CD1c-positive myeloid dendritic cell (primary cell): Measurements from ENCODE around the gene NAGPA.

Experiments
- DNase-seq: peaks from one replicate; pipeline ENCODE4 v3.0.0-alpha.2; 2016; ENCODE audit errors: extremely low spot score

Gene NAGPA

DNA sequence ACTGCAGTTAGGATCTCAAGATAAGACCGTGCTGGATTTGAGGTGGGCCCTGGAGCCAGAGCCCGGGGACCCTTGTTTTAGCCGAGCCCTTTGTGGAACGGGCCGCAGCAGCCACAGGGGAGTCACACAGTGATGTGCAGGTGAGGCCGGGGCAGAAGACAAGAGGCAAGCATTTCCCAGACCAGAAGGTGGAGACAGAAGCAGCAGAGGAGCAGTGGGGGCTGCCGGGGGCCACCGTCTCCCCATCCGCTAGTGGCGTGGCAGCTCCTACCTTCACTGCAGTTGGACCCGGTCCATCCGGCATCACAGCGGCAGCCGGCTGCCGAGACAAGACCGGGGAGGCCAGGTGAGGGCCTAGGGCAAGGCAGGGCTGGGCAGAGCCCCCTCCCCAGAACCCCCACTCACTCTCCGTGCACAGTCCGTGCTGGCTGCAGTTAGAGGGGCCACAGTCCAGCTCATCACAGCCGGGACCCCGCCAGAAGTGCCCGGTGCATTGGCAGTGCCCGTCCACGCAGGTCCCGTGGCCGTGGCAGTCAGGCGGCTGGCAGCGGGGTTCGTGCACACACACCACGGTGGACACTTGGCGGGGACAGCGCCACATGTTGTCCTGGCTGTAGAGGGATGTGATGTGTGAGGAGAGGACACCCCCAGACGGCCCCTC is 6.0 kb downstream of the NAGPA start:
- DNase-seq, result no peak

DNA sequence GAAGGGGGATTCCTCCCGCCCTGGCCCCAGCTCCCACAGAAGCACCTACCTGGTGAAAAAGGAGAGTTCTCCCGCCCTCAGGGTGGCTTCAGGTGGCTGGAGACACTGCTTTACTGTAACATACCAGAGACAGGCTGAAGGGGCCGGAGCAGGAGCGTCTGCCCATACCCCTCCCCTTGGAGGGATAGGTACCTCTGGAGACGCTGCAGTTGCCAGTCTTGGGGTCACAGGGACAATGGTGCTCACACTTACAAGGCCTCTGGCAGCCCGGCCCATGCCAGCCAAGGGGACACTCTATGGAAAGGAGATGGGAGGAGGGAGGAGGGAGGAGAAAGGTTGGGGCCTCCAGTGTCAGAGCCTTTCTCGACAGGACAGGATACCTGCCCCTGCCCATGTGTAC is 6.6 kb downstream of the NAGPA start:
- DNase-seq, result no peak

DNA sequence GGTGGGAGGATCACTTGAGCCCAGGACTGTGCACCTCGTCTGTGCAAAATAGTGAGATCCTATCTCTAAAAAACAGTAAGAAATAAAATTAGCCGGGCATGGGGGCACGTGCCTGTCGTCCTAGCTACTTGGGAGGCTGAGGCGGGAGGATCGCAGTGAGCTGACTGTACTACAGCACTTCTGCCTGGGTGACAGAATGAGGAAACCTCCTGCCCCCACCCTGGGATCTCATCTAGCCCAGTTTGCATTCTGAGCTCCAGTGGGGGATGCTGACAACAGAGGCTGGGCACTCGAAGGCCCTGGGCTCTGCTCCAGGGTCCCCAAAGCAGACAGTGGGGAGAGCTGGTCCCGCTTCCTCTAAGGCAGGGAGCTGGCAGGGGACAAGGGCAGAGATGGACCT is 7.1 kb downstream of the NAGPA start:
- DNase-seq, result no peak

DNA sequence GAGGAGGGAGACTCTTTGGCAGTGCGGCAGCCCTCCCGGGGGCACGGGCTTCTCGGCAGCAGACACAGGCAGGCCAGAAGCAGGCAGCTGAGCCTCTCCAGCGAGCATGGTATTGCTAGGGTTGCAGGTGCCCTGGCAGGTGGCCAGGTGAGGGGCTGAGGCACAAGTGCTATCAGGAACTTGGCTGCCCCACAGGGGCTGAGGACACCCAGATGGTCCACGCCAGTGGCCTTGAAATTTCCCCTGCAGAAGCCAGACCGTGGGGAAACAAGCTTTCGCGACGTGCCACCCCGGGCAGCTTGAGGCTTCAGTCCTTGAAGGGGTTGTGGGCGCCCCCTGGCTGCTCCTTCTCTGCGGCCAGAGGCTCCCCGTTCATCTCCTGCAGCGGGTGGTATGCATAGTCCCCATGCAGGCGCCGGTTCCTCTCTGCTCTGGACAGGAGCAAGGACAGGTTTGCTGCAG is 8.5 kb downstream of the NAGPA start:
- DNase-seq, result no peak

DNA sequence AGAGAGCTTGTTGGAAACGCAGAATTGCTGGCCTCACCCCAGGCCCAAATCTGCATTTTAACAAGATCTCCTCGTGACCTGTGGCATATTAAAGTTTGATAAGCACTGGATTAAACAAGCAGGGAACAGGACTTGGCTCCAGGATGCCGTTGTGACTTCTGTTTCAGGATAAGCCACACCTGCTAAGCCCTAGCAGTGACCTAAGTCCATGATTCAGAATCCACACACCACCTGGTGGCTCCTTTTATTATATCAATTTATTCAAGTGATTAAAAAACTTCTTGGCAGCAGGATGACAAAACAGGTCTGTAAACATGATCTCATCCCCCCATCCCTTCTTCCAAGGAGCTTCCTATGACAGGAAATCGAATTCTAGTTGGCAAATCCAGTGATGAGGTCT is 9.1 kb downstream of the NAGPA start:
- DNase-seq, result peak; percentile 19

DNA sequence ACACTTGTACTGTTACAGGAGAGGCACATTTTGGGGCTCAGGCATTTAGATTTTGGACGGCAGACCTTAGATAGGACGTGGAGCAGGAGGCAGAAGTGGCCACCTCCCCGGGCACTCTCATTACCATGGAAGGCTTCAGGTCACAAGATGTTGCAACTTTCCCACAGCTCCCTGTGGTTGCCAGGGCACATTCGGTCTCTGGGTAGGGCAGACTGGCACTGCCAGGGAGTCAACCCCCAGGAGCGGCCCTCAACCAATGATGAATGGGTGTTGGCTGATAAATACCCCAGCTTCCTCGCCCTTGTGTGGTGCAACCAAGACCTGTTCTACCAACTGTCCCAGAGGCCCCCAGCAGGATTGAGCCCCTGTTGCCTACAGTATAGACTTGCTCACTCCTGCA is 11.2 kb downstream of the NAGPA start:
- peak; percentile 9 for DNase-seq

DNA sequence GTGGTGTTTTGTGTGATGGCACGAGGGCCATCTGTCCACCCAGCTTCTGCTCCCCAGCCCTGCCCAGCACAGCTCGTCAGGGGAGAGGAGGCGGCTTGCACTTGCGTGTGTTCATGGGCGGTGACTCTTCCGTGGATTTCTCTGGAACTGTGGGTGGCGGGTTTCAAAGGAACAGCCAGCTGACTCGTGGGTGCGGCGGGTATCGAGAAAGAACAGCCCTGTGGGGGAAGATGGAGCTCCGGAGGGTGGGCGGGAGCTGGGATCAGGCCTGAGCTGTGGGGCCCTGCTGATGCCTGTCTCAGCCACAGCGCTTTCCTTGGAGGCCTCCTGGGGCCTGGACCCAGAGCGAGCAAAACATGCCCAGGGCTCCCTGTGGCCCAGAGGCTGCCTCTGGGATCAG is 13.2 kb downstream of the NAGPA start:
- DNase-seq, result peak; percentile 92

DNA sequence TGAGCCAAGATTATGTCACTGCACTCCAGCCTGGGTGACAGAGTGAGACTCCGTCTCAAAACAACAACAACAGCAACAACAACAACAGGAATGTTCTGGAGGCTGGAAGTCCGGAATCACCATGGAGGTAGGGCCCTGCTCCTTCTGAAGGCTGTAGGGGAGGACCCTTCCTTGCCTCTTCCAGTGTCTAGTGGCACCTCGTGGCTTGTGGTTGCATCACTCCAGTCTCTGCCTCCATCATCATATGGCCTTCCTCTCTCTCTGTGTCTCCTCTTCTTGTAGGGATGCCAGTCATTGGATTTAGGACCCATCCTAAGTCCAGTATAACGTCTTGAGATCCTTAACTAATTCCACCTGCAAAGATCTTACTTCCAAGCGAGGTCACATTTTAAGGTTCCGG is 14.0 kb downstream of the NAGPA start:
- DNase-seq, result peak; percentile 43

DNA sequence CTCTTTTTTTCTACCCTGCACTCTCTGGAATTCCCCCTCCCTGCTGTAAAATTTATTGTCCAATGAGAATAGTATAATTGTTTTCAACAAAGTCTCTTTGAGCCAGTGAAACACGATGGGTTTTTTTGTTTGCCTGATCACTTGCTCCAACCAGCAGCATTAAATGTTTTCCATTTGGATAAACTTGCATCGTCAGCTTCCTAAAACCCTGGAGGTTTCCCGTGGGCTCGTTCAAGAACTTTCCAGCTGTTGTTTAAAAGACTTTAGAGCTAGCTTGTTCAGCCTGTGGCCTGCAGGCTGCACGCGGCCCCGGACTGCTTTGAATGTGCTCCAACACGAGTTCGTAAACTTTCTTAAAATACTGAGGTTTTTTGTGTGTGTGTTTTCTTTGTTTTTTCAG is 14.9 kb downstream of the NAGPA start:
- no peak for DNase-seq

DNA sequence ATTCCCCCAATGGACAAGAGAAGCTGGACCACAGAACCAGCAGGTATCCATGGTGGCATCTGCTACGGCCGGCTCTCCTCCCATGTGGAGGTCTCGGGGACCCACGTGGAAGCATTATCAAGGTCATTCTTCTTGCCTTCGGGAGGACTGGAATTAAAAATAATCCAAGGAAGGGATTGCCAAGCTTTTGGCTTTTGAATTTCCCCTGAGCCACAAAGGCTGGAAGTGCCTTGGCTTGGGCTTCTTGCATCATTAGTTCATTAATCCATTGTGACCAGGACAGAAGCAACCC is 16.1 kb downstream of the NAGPA start:
- no peak for DNase-seq

DNA sequence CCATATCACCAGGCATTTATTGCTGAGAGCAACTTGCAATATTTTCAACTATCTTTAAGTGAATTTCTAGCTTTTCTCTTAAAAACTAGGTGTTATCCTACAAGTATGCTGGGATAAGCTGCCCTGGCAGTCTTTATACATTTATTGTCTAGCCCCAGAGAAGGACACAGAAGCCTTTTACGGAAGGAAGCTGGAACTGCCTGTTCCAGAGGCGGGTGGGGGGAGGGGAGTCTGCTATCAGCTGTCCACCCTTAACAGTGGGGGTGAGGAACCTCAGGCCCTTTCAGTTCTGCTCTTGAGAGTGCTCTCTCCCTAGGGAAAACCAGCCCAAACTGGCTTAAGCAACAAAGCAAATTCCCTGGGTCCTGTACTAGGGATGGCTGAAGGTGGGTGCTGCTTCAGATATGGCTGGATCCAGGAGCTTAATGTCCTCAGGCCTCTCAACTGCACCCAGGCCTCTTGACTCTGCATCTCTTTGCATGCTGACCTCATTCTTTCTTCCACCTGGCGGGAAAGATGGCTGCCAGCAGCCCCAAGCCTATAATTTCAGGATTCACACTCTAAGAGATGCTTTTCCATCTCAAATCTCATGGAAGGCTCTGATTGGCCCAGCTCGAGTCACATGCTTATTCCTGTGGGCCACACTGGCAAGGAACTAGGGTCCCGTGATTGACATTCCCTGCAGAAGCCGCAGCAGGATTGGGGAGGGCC is 16.6 kb downstream of the NAGPA start:
- peak; percentile 45 for DNase-seq

DNA sequence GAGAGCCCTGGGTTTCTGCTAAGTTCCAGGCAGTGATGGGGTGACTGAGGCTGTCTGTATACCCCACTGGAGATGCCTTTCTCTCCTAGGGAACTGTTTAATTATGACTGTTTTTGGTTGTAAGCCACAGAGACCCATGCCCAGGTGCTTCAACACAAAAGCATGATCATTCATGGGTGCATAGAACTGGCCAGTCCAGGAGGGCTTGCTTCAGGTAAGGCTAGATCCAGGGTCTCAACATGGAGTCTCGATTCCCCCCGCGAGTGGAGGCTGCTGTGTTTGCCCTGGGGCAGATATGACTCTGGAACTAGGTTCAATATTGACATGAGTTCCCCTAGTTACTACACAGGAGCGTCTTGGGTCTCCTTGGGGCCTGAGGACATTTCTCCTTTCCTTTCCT is 17.8 kb downstream of the NAGPA start:
- no peak for DNase-seq

DNA sequence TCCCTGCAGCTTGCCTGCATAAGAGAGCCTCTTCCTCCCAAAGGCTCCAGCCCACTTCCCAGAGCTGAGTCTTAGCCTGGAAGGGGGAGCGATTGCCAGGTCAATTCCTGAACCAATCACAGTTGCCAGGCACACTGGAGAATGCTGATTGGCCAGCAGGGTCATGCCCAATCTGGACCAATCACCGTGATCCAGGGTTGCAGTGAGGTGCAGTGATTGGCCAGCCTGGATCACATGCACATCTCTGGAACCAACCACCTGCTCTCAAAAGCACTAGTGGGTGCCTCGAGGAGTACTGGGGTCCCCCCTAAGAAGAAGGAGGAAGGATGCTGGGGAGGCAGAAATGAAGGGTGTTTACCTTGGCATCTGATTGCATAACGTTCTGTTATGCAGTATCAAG is 18.4 kb downstream of the NAGPA start:
- no peak for DNase-seq

DNA sequence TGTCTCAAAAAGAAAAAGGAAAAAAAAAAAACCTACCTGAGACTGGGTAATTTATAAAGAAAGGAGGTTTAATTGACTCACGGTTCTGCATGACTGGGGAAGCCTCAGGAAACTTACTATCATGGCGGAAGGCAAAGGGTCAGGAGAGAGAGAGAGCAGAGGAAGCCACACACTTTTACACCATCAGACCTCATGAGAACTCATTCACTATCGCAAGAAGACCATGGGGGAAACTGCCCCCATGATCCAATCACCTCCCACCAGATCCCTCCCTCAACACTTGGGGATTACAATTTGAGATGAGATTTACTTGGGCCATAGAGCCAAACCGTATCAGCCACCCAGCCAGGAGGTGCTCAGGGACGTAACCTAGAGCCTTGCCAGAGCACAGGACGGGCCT is 20.8 kb downstream of the NAGPA start:
- DNase-seq, result no peak

DNA sequence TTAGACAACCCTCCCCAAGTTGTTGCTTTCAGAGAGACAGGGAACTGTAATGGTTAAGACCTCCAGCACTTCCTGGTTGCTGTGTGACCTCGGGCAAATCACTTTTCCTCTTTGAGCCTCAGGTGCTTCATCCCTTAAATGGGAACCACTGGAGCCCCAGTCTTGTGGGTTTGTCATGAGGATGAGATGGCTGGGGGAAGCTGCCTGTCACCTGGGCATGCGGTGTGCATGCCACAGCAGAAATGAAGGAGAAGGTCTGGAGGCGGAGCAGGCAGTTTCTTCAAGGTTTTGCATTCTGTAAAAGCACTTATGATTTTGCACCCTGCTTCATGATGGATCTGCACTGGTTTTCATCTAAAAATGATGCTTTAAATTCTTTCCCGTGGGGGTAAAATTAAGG is 22.1 kb downstream of the NAGPA start:
- no peak for DNase-seq

DNA sequence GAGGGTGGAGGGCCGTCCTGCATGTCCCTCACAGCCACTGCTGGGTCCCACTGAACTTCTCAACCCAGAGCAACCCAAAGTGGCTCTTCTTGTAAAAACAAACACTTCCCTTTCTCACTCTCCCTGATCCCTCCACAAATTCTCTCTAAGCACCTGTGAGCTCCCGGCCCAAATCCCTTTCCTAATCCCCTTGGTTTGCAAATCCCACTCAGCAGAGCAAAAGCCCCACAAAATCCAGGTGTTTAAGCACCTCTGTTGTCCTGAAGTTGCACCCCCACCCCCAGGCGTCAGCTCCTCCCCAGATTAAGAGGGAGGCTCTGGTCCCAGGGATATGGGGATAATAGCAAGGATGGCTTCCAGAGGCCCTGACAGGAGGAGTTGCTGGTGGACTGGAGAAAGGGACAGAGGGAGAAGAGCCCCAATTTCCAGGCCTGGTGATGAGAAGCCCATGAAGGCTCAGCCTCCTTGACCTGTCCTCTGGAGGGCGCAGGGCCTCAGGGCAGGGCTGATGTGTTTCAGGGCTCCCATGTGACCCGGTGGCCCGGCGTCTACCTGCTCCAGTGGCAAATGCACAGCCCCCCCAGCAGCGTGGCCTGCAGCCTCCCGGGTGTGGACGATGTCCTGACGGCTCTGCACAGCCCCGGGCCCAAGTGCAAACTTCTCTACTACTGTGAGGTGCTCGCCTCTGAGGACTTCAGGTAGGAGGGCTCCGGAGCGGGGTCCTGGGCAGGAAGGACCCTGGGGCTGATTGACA is 23.0 kb downstream of the NAGPA start:
- DNase-seq, result no peak

DNA sequence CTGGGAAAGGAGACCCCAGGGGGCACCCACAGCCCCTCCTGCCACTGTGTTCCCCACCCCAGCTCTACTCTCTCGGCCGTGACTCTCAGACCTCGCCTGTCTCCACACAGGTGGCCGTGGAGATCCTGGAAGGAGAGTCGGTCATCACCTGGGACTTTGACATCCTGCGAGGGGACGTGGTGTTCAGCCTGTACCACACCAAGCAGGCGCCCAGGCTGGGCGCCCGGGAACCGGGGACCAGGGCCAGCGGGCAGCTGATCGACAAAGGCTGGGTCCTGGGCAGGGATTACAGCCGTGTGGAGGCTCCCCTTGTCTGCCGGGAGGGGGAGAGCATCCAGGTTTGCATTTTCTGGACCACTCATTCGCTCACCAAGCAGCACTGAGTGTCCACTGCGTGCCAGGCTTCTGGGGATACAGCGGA is 25.4 kb downstream of the NAGPA start:
- DNase-seq, result no peak

DNA sequence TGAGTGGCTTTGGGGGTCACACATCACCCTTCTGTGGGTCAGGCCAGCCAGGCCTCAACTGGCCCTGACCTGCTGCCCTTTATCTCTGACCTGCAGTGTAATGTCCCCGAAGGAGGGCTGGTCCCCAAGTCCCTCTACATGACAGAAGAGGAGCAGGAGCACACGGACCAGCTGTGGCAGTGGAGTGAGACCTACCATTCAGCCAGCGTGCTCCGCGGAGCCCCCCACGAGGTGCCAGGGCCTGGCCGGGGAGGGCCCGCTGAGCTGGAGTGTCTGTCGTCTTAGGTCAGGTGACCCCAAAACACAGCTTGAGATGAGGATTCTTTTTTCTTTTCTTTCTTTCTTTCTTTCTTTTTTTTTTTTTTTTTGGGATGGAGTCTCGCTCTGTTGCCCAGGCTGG is 26.5 kb downstream of the NAGPA start:
- no peak for DNase-seq

DNA sequence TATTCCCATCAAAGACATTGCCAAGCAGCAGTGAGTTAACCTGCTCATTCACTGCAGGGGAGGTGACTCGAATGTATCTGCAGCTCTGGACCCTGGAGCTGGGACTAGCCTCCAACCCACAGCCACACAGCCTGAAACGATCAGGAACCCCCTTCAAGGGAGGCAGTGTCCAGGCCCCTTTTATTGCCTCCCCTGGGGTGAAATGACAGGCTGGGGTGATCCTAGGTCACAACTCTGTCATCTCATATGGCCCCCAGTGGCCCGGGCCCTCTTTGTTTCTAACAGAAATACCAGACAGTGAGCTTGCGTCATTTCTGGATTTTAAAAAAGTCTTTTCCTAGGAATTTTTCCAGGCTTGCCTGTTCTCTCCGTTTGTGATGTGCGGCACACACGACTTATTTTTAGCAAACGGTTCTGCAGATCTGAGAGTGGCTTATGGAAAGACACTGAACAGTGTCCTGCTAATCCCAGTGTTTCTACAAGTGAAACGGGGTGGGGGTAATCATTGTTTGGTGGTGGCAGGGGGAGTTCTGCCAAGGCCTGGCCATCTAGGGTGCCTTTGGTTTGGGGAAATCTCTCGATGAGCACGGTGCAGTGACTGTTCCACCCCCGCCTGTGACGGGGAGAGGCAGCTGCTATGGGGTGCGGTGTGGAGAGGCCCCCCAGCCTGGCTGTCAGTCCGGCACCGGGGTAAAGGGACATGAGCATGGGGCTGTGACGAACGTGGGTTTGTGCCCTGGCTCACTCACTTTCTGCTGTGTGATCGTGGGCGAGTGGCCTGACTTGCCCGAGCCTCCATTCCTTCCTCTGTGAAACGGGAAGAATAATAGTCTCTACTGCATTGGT is 27.2 kb downstream of the NAGPA start:
- no peak for DNase-seq

DNA sequence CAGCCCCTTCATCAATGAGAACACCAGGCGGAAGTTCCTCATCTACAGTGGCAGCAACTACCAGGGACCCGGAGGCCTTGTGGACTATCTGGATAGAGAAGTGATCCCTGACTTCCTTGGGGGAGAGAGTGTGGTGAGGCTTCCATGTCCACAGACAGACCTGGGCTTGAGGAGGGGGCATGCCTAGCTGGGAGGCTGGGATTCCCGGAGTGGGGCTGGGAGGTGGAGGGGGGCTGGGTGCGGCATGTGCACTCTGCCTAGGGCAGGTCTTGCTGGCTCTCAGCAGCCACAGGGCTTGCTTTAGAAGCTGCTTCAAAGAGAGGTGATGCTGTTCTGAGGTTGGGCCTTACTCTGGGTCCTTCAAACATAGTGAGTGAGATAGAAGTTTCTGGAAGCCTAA is 27.8 kb downstream of the NAGPA start:
- peak; percentile 46 for DNase-seq

DNA sequence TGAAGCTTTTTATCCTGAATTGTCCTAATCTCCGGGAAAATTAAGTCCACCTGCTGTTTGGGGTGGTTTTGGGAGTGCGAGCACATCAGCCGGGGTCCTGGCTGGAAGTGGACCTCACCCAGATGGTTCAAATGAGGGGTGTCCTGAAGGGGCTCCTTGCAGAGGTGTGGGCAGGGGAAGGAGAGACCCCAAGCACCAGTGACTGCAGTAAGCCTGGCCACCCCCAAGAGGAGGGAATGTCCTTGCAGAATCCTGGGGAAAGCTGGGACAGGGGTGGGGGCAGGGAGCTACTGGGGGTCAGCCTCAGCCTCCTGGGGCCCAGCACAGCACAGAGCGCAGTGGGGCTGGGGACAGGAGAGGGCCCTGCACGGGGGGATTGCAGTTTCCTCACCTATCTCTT is 29.4 kb downstream of the NAGPA start:
- DNase-seq, result no peak

DNA sequence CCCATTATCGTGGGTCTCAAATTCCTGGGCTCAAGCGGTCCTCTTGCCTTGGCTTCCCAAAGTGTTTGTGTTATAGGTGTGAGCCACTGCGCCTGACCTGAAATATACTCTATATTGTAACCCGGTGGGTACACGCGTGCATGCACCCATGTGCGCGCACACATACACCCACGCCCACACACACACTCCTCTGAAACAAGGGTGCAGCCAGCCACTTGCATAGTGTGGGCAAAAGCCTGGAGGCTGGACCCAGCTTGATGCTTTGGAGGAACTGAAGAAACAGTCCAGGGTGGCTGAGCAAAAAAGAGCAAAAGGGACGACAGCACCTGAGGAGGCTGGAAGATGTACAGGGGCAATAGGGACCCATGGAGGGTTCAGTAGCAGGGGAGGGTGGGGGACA is 29.9 kb downstream of the NAGPA start:
- no peak for DNase-seq
